HG03565 (cell line): ENCODE data around the gene APLP2.
"Not testable (repeated sequence)": the region's sequence is repeated elsewhere in the genome, so short reads cannot be mapped to it uniquely, and the experiment has no call there.

Experiments used
- ATAC-seq: cut with Tn5 transposase; IDR thresholded peaks from one replicate; pipeline ENCODE4 v1.9.1; 2021; ENCODE audit warnings: mild to moderate bottlenecking, moderate library complexity; ENCODE audit not compliant: unreplicated experiment

Gene APLP2

GRCh38 chr11:130069659-130070108 is at the start of gene APLP2:
Gene APLP2 (plus strand): TSS chr11:130069894. CDS start chr11:130069978, 84 bp downstream.
- ATAC-seq: peak; percentile 87

GRCh38 chr11:130020323-130020722 is 49.4 kb upstream of the APLP2 start:
- no peak for ATAC-seq

GRCh38 chr11:130021606-130022005 is 48.1 kb upstream of the APLP2 start:
- not testable (repeated sequence) for ATAC-seq

- ATAC-seq: peak; percentile 10
These were observed 46.9 kb upstream of the APLP2 start for GRCh38 chr11:130022799-130023198.

GRCh38 chr11:130023204-130023603 is 46.5 kb upstream of the APLP2 start:
- peak; percentile 99 for ATAC-seq

- ATAC-seq: no peak
These were observed 45.3 kb upstream of the APLP2 start for GRCh38 chr11:130024361-130024760.

- no peak for ATAC-seq
These were observed 44.3 kb upstream of the APLP2 start for GRCh38 chr11:130025371-130025770.

- ATAC-seq: no peak
These were observed 40.6 kb upstream of the APLP2 start for GRCh38 chr11:130029137-130029536.

GRCh38 chr11:130031056-130031455 is 38.6 kb upstream of the APLP2 start:
- no peak for ATAC-seq

GRCh38 chr11:130031945-130032344 is 37.7 kb upstream of the APLP2 start:
- ATAC-seq: no peak

GRCh38 chr11:130032931-130033330 is 36.8 kb upstream of the APLP2 start:
- ATAC-seq: no peak

- no peak for ATAC-seq
These were observed 35.5 kb upstream of the APLP2 start for GRCh38 chr11:130034236-130034635.

GRCh38 chr11:130037058-130037457 is 32.6 kb upstream of the APLP2 start:
- ATAC-seq: no peak

GRCh38 chr11:130037881-130038585 is 31.7 kb upstream of the APLP2 start:
- ATAC-seq: no peak

GRCh38 chr11:130040281-130040940 is 29.3 kb upstream of the APLP2 start:
- ATAC-seq: no peak

- ATAC-seq: no peak
These were observed 27.6 kb upstream of the APLP2 start for GRCh38 chr11:130042093-130042591.

GRCh38 chr11:130043575-130043974 is 26.1 kb upstream of the APLP2 start:
- no peak for ATAC-seq

- ATAC-seq: no peak
These were observed 22.6 kb upstream of the APLP2 start for GRCh38 chr11:130047141-130047540.

- ATAC-seq: no peak
These were observed 20.3 kb upstream of the APLP2 start for GRCh38 chr11:130049328-130049771.

- ATAC-seq: no peak
These were observed 19.4 kb upstream of the APLP2 start for GRCh38 chr11:130050257-130050656.

GRCh38 chr11:130051082-130051481 is 18.6 kb upstream of the APLP2 start:
- ATAC-seq: no peak

GRCh38 chr11:130052567-130052966 is 17.1 kb upstream of the APLP2 start:
- ATAC-seq: no peak
